HG03558 (cell line): ENCODE data around the gene ZSWIM6.

ENCODE experiments used
- ATAC-seq: cut with Tn5 transposase; IDR thresholded peaks from one replicate; pipeline ENCODE4 v1.9.1; 2021; ENCODE audit warnings: moderate number of reproducible peaks; ENCODE audit not compliant: unreplicated experiment; ENCODE audit errors: extremely low read depth

ZSWIM6 gene

GRCh38 chr5:61578858-61579503 is 246.9 kb downstream of the ZSWIM6 start:
- no peak for ATAC-seq

- no peak for ATAC-seq
These were observed 250.3 kb downstream of the ZSWIM6 start for GRCh38 chr5:61582205-61582820.

DNA sequence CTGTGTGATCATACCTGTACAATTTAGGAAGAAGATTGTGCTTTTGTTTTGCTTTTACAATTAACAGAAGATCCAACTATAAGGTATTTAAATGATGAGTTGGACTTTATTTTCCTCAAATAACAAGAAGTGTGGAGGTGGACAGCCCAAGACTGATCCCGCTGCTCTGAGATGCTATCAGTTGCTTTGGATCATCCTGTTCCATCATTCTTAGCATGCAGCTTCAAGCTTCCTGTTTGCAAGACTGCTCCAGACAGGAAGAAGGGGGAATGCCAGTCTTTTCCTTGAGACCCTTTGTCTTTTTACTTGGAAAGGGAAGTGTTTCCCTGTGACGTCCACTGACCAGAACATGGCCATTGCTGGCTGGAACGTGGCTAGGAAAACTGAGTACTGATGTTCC is 250.8 kb downstream of the ZSWIM6 start:
- no peak for ATAC-seq

GRCh38 chr5:61586096-61587084 is 254.3 kb downstream of the ZSWIM6 start:
- no peak for ATAC-seq

GRCh38 chr5:61587125-61587524 is 255.1 kb downstream of the ZSWIM6 start:
- no peak for ATAC-seq

- no peak for ATAC-seq
These were observed 256.2 kb downstream of the ZSWIM6 start for GRCh38 chr5:61588216-61588615.

- ATAC-seq = no peak
These were observed 257.9 kb downstream of the ZSWIM6 start for GRCh38 chr5:61589946-61590345.

GRCh38 chr5:61590473-61590872 is 258.4 kb downstream of the ZSWIM6 start:
- ATAC-seq = no peak

DNA sequence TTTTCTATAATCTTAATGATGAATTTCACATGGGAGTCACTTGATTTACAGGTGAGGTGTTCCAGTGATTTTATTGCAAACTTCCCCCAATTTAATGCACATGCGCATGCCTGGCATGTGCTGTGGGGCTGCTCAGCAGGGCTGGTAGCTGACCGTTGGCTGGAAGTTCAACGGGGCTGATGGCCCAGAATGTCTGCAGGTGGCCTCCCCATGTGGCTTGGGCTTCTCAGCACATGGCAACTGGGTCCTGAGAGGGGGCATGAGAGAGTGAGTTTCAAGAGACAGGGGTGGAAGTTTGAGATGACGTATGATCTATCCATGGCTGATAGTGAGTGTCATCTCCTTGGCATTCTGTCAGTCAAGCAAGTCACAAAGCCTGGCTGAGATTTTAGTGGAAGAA is 259.8 kb downstream of the ZSWIM6 start:
- ATAC-seq = no peak

DNA sequence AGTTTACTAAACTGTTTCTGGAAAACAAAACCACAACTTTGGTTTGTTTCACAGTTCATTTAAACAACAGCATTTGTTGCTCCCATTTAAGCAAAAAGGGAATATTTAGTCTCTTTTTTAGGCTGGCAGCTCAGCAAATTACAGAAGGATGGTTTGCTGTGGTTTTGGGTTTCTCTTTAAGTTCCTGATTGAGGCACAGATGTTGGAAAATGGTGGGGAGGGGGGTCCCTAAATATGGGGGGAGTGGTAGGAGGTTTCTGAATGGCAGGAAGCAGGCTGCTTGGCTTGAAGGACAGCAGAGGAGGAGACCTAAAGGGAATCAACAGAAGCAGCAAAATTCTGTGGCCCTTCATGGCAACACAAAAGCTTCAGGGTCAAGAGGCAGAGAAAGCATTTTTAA is 263.4 kb downstream of the ZSWIM6 start:
- ATAC-seq = no peak
